ENCODE results near the gene B4GALT6.
"Not testable (repeated sequence)": the region's sequence is repeated elsewhere in the genome, so short reads cannot be mapped to it uniquely, and the experiment has no call there.

Gene B4GALT6

GRCh38 chr18:31684279-31685096 is at the start of gene B4GALT6:
Gene B4GALT6 (minus strand): TSS chr18:31684581. CDS start chr18:31684426, 155 bp downstream.
- peak; percentile 71 for DNase-seq

DNA sequence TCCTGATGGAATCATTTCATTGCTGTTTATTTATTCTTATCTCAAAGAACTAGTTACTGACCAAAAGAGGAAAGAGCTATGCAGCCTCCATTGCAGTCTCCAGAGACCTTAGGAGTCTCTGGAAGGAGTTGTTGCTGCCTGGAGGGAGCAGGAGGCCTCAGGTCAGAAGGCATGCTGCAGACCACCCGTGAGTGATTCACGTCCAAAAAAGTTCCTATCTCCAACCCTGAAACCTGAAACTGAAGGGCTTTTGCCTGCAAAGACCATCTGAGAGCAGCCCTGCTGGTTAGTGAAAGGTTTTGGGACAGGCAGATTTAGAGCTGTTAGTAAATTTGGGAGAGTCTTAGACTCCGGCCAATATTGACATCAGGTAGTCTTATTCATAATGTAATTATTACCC is 47.2 kb upstream of the B4GALT6 start:
- DNase-seq, result no peak

GRCh38 chr18:31729196-31729595 is 44.8 kb upstream of the B4GALT6 start:
- DNase-seq, result not testable (repeated sequence)

GRCh38 chr18:31723990-31724711 is 39.8 kb upstream of the B4GALT6 start:
- DNase-seq, result peak; percentile 46

- peak; percentile 21 for DNase-seq
Observed at GRCh38 chr18:31723639-31723989, 39.2 kb upstream of the B4GALT6 start.

- peak; percentile 82 for DNase-seq
Observed at GRCh38 chr18:31722369-31722957, 38.1 kb upstream of the B4GALT6 start.

DNA sequence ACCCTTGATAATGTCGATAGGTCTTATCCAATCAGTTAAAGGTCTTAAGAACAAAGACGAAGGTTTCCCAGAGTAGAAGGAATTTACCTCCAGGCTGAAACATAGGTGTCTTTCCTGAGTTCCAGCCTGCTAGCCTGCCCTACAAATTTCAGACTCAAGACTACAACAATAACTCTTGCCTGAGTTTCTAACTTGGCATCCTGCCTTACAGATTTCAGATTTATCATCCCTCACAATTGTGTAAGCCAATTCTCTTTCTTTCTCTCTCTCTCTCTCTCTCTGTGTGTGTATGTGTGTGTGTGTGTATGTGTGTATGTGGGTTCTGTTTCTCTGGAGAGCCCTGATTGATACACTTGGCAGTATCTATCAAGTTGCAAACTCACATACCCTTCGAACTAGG is 37.2 kb upstream of the B4GALT6 start:
- DNase-seq, result no peak

DNA sequence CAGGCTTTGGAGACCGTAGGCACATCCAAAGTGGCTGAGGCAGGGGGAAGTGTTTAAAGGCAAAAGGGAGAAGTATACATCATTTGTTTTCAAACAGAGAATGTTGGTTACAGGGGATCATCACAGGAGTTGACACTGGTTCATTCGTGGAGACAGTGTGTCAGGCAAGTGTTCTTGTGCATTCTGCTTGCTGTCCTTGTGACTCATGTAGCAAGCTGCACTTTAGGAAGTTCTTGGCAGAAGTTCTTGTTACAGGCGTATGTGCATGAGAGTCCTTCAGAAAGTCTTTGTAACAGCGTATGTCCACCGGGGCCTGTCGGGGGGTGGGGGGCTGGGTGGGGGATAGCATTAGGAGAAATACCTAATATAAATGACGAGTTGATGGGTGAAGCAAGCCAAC is 36.5 kb upstream of the B4GALT6 start:
- no peak for DNase-seq

- DNase-seq, result no peak
Observed at GRCh38 chr18:31719363-31720006, 35.1 kb upstream of the B4GALT6 start.

- no peak for DNase-seq
Observed at GRCh38 chr18:31718386-31718785, 34.0 kb upstream of the B4GALT6 start.

- no peak for DNase-seq
Observed at GRCh38 chr18:31716362-31716761, 32.0 kb upstream of the B4GALT6 start.

DNA sequence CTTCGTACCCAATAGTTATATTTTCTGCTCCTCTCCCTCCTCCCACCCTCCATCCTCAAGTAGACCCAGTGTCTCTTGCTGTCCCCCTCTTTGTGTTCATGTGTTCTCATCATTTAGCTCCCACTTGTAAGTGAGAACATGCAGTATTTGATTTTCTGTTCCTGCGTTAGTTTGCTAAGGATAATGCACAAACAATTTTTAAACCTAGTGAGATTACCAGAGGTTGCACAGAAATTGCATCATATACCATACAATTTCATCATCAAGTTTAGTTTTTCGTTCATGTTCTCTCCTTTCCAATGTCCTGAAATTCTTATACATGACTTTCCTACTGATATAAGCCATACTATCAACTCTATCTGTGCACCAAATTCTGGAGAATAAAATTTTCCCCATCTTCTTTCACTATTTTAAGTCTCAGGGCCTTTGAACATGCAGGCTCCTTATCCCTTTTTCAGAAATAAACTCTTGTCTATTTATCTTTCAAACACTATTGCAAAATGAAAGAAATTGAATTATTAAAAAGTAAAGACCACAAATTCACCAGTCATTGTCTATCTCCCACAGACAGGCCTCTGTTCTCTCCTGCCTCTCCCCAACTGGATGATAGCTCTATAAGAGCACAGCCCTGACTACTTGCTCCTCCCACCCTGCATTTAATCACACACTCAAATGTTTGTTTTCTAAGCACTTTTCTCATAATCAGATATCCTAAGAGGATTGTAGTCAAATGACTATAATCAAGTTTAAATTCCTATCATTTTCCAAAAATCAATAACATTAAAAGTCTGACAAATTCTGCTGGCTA is 27.2 kb upstream of the B4GALT6 start:
- DNase-seq, result no peak

GRCh38 chr18:31710826-31711225 is 26.4 kb upstream of the B4GALT6 start:
- no peak for DNase-seq

DNA sequence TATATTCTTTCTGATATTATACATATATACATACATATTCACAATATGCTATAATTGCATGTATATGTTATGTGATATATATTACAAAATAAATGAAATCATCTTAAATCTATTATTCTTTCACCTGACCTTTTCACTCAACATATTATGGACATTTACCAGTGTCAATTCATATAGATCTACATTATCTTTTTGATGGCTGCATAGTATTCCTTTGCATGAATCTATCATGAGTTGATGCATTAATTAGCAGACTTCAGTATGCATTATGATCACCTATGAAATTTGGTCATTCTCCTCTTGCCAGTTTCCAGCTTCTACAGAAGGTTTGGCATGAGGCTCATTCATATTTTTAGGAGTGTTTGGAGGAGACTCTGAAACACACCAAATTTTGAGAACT is 23.4 kb upstream of the B4GALT6 start:
- DNase-seq, result no peak

DNA sequence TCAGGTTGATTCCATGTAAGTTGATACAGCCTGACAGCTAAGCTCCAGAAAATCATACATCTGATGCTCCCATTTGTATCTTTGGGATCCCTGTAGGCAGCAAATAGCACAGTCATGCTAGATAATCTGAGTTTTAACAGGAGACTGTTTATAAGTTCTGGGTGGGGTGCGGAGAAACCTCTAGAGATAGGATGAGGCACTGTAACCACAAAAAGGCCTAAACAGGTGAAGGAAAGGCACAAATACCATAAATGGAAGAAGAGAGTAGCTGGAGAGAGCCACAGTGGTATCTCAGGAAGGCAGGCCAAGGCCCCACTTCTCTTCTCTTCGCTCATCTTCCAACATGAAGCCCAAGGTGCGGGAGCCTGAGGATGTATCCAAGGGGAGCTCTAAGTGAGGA is 18.1 kb upstream of the B4GALT6 start:
- DNase-seq, result no peak

DNA sequence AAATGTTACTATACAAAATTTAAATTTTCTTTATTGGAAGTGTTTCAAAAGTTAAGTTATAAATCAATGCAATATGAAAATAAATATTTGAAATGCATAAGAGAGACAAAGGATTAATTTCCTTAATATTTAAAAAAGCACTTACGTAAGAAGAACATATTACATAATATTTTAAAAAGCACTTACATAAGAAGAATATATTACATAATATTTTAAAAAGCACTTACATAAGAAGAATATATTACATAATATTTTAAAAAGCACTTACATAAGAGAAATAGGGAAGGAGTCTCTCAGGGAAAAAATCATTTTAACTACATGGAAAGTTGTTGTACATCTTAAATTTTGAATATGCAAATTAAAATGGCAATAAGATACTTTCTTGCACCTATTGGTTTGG is 17.4 kb upstream of the B4GALT6 start:
- no peak for DNase-seq

- DNase-seq, result no peak
Observed at GRCh38 chr18:31700990-31701389, 16.6 kb upstream of the B4GALT6 start.

GRCh38 chr18:31697351-31698298 is 13.2 kb upstream of the B4GALT6 start:
- no peak for DNase-seq

DNA sequence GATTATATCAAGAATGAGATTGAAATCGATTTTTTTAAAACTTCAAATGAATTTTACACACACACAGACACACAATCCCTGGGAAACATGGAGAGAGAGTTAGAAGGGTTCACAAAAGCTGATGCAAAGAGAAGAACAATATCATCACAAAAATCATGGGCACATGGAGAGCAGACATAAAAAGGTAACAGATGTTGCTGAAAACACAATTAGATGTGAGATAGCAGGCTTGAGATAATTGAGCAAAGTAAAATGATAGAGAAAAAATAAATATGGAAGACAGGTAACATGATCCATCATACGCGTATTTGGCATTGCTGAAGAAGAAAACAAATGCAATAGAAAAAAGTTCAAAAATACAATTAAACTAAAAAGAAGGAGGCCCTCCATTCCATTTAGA is 11.6 kb upstream of the B4GALT6 start:
- DNase-seq, result no peak

DNA sequence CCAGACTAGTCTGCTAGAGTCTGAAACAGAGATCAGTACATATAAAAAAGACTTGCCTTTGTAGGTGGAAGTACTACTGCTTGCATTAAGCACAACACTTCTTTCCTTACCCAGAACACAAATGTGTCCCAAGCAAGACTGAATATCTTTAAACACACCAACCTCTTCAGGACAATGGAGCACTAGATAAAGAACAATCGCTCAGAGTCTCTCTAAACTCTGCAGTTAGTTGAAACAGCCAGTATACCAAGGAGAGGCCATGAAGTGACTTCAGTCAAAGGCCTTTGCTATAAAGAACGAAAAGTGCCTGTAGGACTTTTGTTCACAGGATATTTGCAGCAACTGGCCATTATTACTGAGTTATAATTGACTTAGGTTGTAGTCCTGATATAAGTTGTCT is 9.9 kb upstream of the B4GALT6 start:
- DNase-seq, result no peak

- no peak for DNase-seq
Observed at GRCh38 chr18:31688606-31689005, 4.2 kb upstream of the B4GALT6 start.

All from right hindlimb (tissue), 1 donor.